SKM-1 treated with dmso at 0.1 percent for 144 hours (cell line): ENCODE measurements around the gene PWWP2B.

ENCODE experiments used
- DNase-seq: peaks from one replicate; lab custom pipeline; 2025; ENCODE audit not compliant: unreplicated experiment; lab: John Stamatoyannopoulos, UW

The PWWP2B gene

GRCh38 chr10:132392811-132393694 is 3.9 kb upstream of the PWWP2B start:
- DNase-seq, result no peak

GRCh38 chr10:132393695-132394181 is 3.3 kb upstream of the PWWP2B start:
- DNase-seq, result no peak

- no peak for DNase-seq
Observed at GRCh38 chr10:132394201-132394811, 2.7 kb upstream of the PWWP2B start.

- no peak for DNase-seq
Observed at GRCh38 chr10:132394936-132395703, 1.9 kb upstream of the PWWP2B start.

GRCh38 chr10:132395704-132396493 is 1.1 kb upstream of the PWWP2B start:
- DNase-seq, result no peak

GRCh38 chr10:132396494-132397035 is 435 bp upstream of the PWWP2B start:
- DNase-seq, result no peak

GRCh38 chr10:132397671-132398565 is 918 bp downstream of the PWWP2B start:
- DNase-seq, result no peak

GRCh38 chr10:132398566-132398991 is 1.6 kb downstream of the PWWP2B start:
- DNase-seq, result no peak

GRCh38 chr10:132399117-132400035 is 2.4 kb downstream of the PWWP2B start:
- DNase-seq, result no peak

- DNase-seq, result no peak
Observed at GRCh38 chr10:132400041-132400546, 3.1 kb downstream of the PWWP2B start.

GRCh38 chr10:132400547-132401151 is 3.6 kb downstream of the PWWP2B start:
- no peak for DNase-seq

- no peak for DNase-seq
Observed at GRCh38 chr10:132401401-132402118, 4.6 kb downstream of the PWWP2B start.

GRCh38 chr10:132402781-132403241 is 5.8 kb downstream of the PWWP2B start:
- no peak for DNase-seq

- DNase-seq, result no peak
Observed at GRCh38 chr10:132403511-132404168, 6.6 kb downstream of the PWWP2B start.

- no peak for DNase-seq
Observed at GRCh38 chr10:132404169-132404880, 7.3 kb downstream of the PWWP2B start.
